ENCODE data around the gene MTCL3.

Gene MTCL3

GRCh38 chr6:127482325-127482724 is 36.8 kb downstream of the MTCL3 start:
- TF ChIP-seq CTCF (IDR thresholded peaks at IDR 0.05), result no peak
- Histone ChIP-seq H3K36me3 (no peaks in the 10 kb centered on the region), H3K27me3 (no peaks in the 10 kb centered on the region), H3K9me3 (no peaks in the 10 kb centered on the region), H3K4me3 (no peak overlapping the region), H3K27ac (no peak overlapping the region), H3K4me1 (no peaks in the 10 kb centered on the region), H3K9ac (ENCODE audit: low read depth in 2 of 2, low read length in 2 of 2) (no peak overlapping the region)
- DNase-seq, result no peak
- intact Hi-C loops (cut with DNase I), result no loop called here

GRCh38 chr6:127481628-127482027 is 37.5 kb downstream of the MTCL3 start:
- H3K4me1 ChIP-seq, result no peaks in the 10 kb centered on the region
- H3K9ac ChIP-seq (ENCODE audit: low read depth in 2 of 2, low read length in 2 of 2), result no peak overlapping the region
- no peak overlapping the region for H3K27ac ChIP-seq
- no peak overlapping the region for H3K4me3 ChIP-seq
- no peaks in the 10 kb centered on the region for H3K36me3 ChIP-seq
- intact Hi-C loops (cut with DNase I), result no loop called here
- no peaks in the 10 kb centered on the region for H3K27me3 ChIP-seq
- no peaks in the 10 kb centered on the region for H3K9me3 ChIP-seq
- DNase-seq, result no peak
- no peak for TF ChIP-seq CTCF (IDR thresholded peaks at IDR 0.05)

- no peak for TF ChIP-seq CTCF (IDR thresholded peaks at IDR 0.05)
- no peak overlapping the region for H3K27ac ChIP-seq
- DNase-seq, result no peak
- H3K27me3 ChIP-seq, result no peaks in the 10 kb centered on the region
- no peaks in the 10 kb centered on the region for H3K36me3 ChIP-seq
- no peaks in the 10 kb centered on the region for H3K4me1 ChIP-seq
- H3K4me3 ChIP-seq, result no peak overlapping the region
- no peaks in the 10 kb centered on the region for H3K9me3 ChIP-seq
- H3K9ac ChIP-seq (ENCODE audit: low read depth in 2 of 2, low read length in 2 of 2), result no peak overlapping the region
- intact Hi-C loops (cut with DNase I), result no loop called here
Measured at GRCh38 chr6:127481111-127481510, 38.0 kb downstream of the MTCL3 start.

GRCh38 chr6:127477658-127478057 is 41.5 kb downstream of the MTCL3 start:
- intact Hi-C loops (cut with DNase I), result no loop called here
- H3K4me3 ChIP-seq, result no peak overlapping the region
- no peaks in the 10 kb centered on the region for H3K4me1 ChIP-seq
- H3K36me3 ChIP-seq, result no peaks in the 10 kb centered on the region
- no peaks in the 10 kb centered on the region for H3K9me3 ChIP-seq
- H3K27me3 ChIP-seq, result no peaks in the 10 kb centered on the region
- no peak for DNase-seq
- no peak overlapping the region for H3K27ac ChIP-seq
- TF ChIP-seq CTCF (IDR thresholded peaks at IDR 0.05), result no peak
- H3K9ac ChIP-seq (ENCODE audit: low read depth in 2 of 2, low read length in 2 of 2), result no peak overlapping the region

GRCh38 chr6:127475823-127476176 is 43.3 kb downstream of the MTCL3 start:
- intact Hi-C loops (cut with DNase I), result no loop called here
- TF ChIP-seq CTCF (IDR thresholded peaks at IDR 0.05), result no peak
- no peak overlapping the region for H3K9ac ChIP-seq (ENCODE audit: low read depth in 2 of 2, low read length in 2 of 2)
- no peaks in the 10 kb centered on the region for H3K36me3 ChIP-seq
- no peaks in the 10 kb centered on the region for H3K9me3 ChIP-seq
- no peak for DNase-seq
- H3K27me3 ChIP-seq, result no peaks in the 10 kb centered on the region
- H3K4me3 ChIP-seq, result no peak overlapping the region
- H3K27ac ChIP-seq, result no peak overlapping the region
- H3K4me1 ChIP-seq, result no peaks in the 10 kb centered on the region

Measured in colonic mucosa (tissue), 4 donors.